ENCODE measurements around the gene SLC38A10. TPM values are rescaled to one million over a fixed set of nuclear protein-coding genes. Genes with fewer than 3 reads are reported as not detected.

Gene SLC38A10
- total RNA-seq, 1 experiment from 2014 or later: 109 TPM

DNA sequence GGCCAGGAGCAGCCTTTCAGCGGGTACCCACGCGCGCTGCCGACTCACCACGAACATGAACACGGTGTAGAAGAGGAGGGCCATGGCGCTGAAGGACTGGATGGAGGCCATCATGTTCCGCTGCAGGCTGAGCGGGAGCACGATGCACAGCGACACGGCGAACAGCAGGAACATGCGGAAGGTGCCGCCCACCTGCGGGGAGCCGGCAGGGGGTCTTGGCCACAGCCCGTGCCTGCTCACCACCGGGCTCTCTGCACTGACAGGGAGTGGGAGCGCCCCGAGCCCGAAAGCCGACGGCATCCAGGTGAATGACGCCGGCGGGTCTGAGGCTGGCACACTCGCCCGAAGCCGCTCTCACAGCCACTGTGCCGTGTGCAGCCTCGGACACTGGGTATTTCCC lies 13.0 kb downstream of the SLC38A10 start:
- RAD21 ChIA-PET (ENCODE audit: low non-redundant PET in 1 of 2, low total read pairs in 2 of 2, uncharacterized antibody in 2 of 2, unreplicated experiment in 2 of 2): no interaction called here
- Histone ChIP-seq H3K27me3 (ENCODE audit: insufficient read depth, low read length) (no peaks in the 10 kb centered on the region), H3K9me2 (ENCODE audit: insufficient read depth) (no peaks in the 10 kb centered on the region), H3K27ac (ENCODE audit: low read depth, low read length) (no peak overlapping the region), H3K4me3 (replicated peaks in 1 of 2; ENCODE audit: low read depth in 1 of 2, low read length in 2 of 2) (no peak overlapping the region), H4K20me1 (ENCODE audit: insufficient read depth) (no peaks in the 10 kb centered on the region), H3K79me2 (ENCODE audit: insufficient read depth, low read length) (peaks cover 41% of the 10 kb centered on the region), H2AFZ (ENCODE audit: low read depth, low read length, poor library complexity, severe bottlenecking) (no peak overlapping the region), H3K9me3 (ENCODE audit: control insufficient read depth in 1 of 2, insufficient read depth in 1 of 2, low read depth in 1 of 2, low read length in 2 of 2) (no peaks in the 10 kb centered on the region), H3K4me2 (ENCODE audit: low read length) (no peak overlapping the region), H3K4me1 (ENCODE audit: control insufficient read depth in 1 of 2, insufficient read depth in 2 of 2, low read length in 2 of 2) (no peaks in the 10 kb centered on the region), H3K9ac (ENCODE audit: low read length) (no peak overlapping the region), H3K36me3 (ENCODE audit: control insufficient read depth in 1 of 2, insufficient read depth in 2 of 2, low read length in 2 of 2) (peaks cover 26 to 31% of the 10 kb centered on the region in 2 experiments; a peak in 3 of 4 replicates)
- POLR2A ChIA-PET: no interaction called here
- CTCF ChIA-PET: no interaction called here
- intact Hi-C loops (cut with micrococcal nuclease): no loop called here
- BruUV-seq (replicated peaks): no TSS peak
- no peak for ATAC-seq
- DNase-seq (ENCODE audit: low read depth, low spot score): no peak
- TF ChIP-seq YY1 (IDR thresholded peaks at IDR 0.05; ENCODE audit: extremely low read depth, insufficient replicate concordance, low read depth, low read length) (no peak), FOSL1 (IDR thresholded peaks at IDR 0.05; ENCODE audit: low read depth) (no peak)

- ChIA-PET CTCF (no interaction called here), RAD21 (ENCODE audit: low non-redundant PET in 1 of 2, low total read pairs in 2 of 2, uncharacterized antibody in 2 of 2, unreplicated experiment in 2 of 2) (no interaction called here), POLR2A (no interaction called here)
- Histone ChIP-seq H3K36me3 (ENCODE audit: control insufficient read depth in 1 of 2, insufficient read depth in 2 of 2, low read length in 2 of 2) (peaks cover 34 to 37% of the 10 kb centered on the region in 2 experiments; a peak in 3 of 4 replicates), H3K4me1 (ENCODE audit: control insufficient read depth in 1 of 2, insufficient read depth in 2 of 2, low read length in 2 of 2) (no peaks in the 10 kb centered on the region), H3K27ac (ENCODE audit: low read depth, low read length) (no peak overlapping the region), H3K9ac (ENCODE audit: low read length) (no peak overlapping the region), H2AFZ (ENCODE audit: low read depth, low read length, poor library complexity, severe bottlenecking) (no peak overlapping the region), H4K20me1 (ENCODE audit: insufficient read depth) (no peaks in the 10 kb centered on the region), H3K9me2 (ENCODE audit: insufficient read depth) (no peaks in the 10 kb centered on the region), H3K4me2 (ENCODE audit: low read length) (no peak overlapping the region), H3K79me2 (ENCODE audit: insufficient read depth, low read length) (peaks cover 25% of the 10 kb centered on the region; the same call in 1 of the 2 replicates), H3K4me3 (replicated peaks in 1 of 2; ENCODE audit: low read depth in 1 of 2, low read length in 2 of 2) (no peak overlapping the region), H3K27me3 (ENCODE audit: insufficient read depth, low read length) (no peaks in the 10 kb centered on the region), H3K9me3 (ENCODE audit: control insufficient read depth in 1 of 2, insufficient read depth in 1 of 2, low read depth in 1 of 2, low read length in 2 of 2) (no peaks in the 10 kb centered on the region)
- ATAC-seq (no peak), DNase-seq (ENCODE audit: low read depth, low spot score) (no peak)
- BruUV-seq (replicated peaks): no TSS peak
- intact Hi-C loops (cut with micrococcal nuclease): no loop called here
- no peak for TF ChIP-seq ZFX (IDR thresholded peaks at IDR 0.05)
- no peak for TF ChIP-seq CEBPB (IDR thresholded peaks at IDR 0.05; ENCODE audit: low read depth)
- no peak for TF ChIP-seq EZH2 (IDR thresholded peaks at IDR 0.05)
- no peak for TF ChIP-seq TCF7L2 (IDR thresholded peaks at IDR 0.05; ENCODE audit: borderline replicate concordance, extremely low read depth, insufficient read depth, insufficient read length)
- TF ChIP-seq REST (IDR thresholded peaks at IDR 0.05; ENCODE audit: low read depth): no peak
- TF ChIP-seq CTCF (IDR thresholded peaks at IDR 0.05 in 2 of 3, conservative IDR thresholded peaks at IDR 0.05 in 1 of 3; ENCODE audit: borderline replicate concordance in 1 of 3, insufficient read depth in 1 of 3, low read depth in 2 of 3, low read length in 2 of 3): no peak
- TF ChIP-seq FOSL1 (IDR thresholded peaks at IDR 0.05; ENCODE audit: low read depth): no peak
- TF ChIP-seq SRF (IDR thresholded peaks at IDR 0.05; ENCODE audit: low read depth): no peak
- no peak for TF ChIP-seq POLR2AphosphoS5 (IDR thresholded peaks at IDR 0.05; ENCODE audit: low read depth, low read length)
- no peak for TF ChIP-seq ELF1 (IDR thresholded peaks at IDR 0.05; ENCODE audit: borderline replicate concordance, low read depth)
- no peak for TF ChIP-seq SP1 (IDR thresholded peaks at IDR 0.05; ENCODE audit: low read depth)
- TF ChIP-seq YY1 (IDR thresholded peaks at IDR 0.05; ENCODE audit: extremely low read depth, insufficient replicate concordance, low read depth, low read length): no peak
- no peak for TF ChIP-seq ZNF274 (IDR thresholded peaks at IDR 0.05; ENCODE audit: low read depth, low read length)
- TF ChIP-seq ATF3 (IDR thresholded peaks at IDR 0.05): no peak
- TF ChIP-seq MAX (IDR thresholded peaks at IDR 0.05): no peak
- TF ChIP-seq EGR1 (IDR thresholded peaks at IDR 0.05; ENCODE audit: low read depth): no peak
These were observed 14.5 kb downstream of the SLC38A10 start for GRCh38 chr17:81280571-81280970.
